IMR-90 (cell line): ENCODE data around the gene SLC22A14. TPM values are rescaled to one million over a fixed set of nuclear protein-coding genes. Genes with fewer than 3 reads are reported as not detected.
A peak's percentile ranks its signal among the peaks of the same experiment; 100 is the strongest.

ENCODE experiments used
- ATAC-seq: fragments of 200-7000 bp; cut with Tn5 transposase; 2 replicates; pipeline ENCODE4 v1.9.1; 2020; ENCODE audit warnings: low read depth, mild to moderate bottlenecking, moderate library complexity
- BruUV-seq: library from RNA; stranded (reverse); fragments of 400-500 nt; replicated peaks from 2 replicates; lab custom pipeline; 2021; lab: Mats Ljungman, UMichigan
- CTCF ChIA-PET: fragments of 300-600 bp; formaldehyde crosslinking; extraction: SDS; loops from one replicate; lab custom pipeline; 2021; ENCODE audit warnings: antibody characterized with exemption; lab: Yijun Ruan, JAX
- POLR2A ChIA-PET: fragments of 300-600 bp; sonication (Branson Sonifier 250); formaldehyde crosslinking; loops from one replicate; lab custom pipeline; 2022; ENCODE audit warnings: antibody characterized with exemption; ENCODE audit not compliant: unreplicated experiment; lab: Charles Lee
- DNase-seq: peaks from one replicate; pipeline ENCODE4 v3.0.0; 2013
- H2AFZ ChIP-seq: replicated peaks from 2 replicates; pipeline ENCODE3; 2013; ENCODE audit warnings: low read length, mild to moderate bottlenecking; ENCODE audit not compliant: poor library complexity
- H2AK5ac ChIP-seq: 2 replicates; pipeline ENCODE4 v1.6.1; 2013; ENCODE audit warnings: low read depth, low read length, inconsistent platforms
- H2AK9ac ChIP-seq: replicated peaks from 2 replicates; pipeline ENCODE3; 2013; ENCODE audit warnings: mild to moderate bottlenecking, low read depth, low read length, moderate library complexity; ENCODE audit not compliant: poor library complexity
- H2BK120ac ChIP-seq: 2 replicates; pipeline ENCODE4 v1.6.1; 2013; ENCODE audit warnings: low read depth, low read length, inconsistent platforms
- H2BK15ac ChIP-seq: 3 replicates; pipeline ENCODE4 v1.6.1; 2013; ENCODE audit warnings: low read depth, low read length, inconsistent platforms
- H2BK20ac ChIP-seq: 2 replicates; pipeline ENCODE4 v1.6.1; 2013; ENCODE audit warnings: low read depth, mild to moderate bottlenecking, inconsistent platforms, low read length, moderate library complexity
- H2BK5ac ChIP-seq: 2 replicates; pipeline ENCODE4 v1.6.1; 2013; ENCODE audit warnings: mild to moderate bottlenecking, low read depth, low read length, inconsistent platforms; ENCODE audit not compliant: poor library complexity, severe bottlenecking
- H3K14ac ChIP-seq: replicated peaks from 2 replicates; pipeline ENCODE4 v1.6.1; 2013; ENCODE audit warnings: low read depth, low read length, inconsistent platforms
- H3K18ac ChIP-seq: 2 replicates; pipeline ENCODE4 v1.6.1; 2013; ENCODE audit warnings: low read depth, low read length, control low read depth
- H3K23ac ChIP-seq: 2 replicates; pipeline ENCODE4 v1.6.1; 2013; ENCODE audit warnings: low read depth, low read length, inconsistent platforms
- H3K27ac ChIP-seq: 2 replicates; pipeline ENCODE4 v1.5.1; 2013; ENCODE audit warnings: mild to moderate bottlenecking, control low read depth, low read length; ENCODE audit not compliant: insufficient read depth
- H3K27me3 ChIP-seq: 2 replicates; pipeline ENCODE4 v1.6.1; 2013; ENCODE audit warnings: low read length; ENCODE audit not compliant: control insufficient read depth, insufficient read depth
- H3K36me3 ChIP-seq: 2 replicates; pipeline ENCODE4 v1.6.1; 2013; ENCODE audit warnings: low read length, mixed read lengths; ENCODE audit not compliant: control insufficient read depth, insufficient read depth
- H3K4ac ChIP-seq: 2 replicates; pipeline ENCODE4 v1.6.1; 2013; ENCODE audit warnings: low read depth, low read length, inconsistent platforms
- H3K4me1 ChIP-seq: 2 replicates; pipeline ENCODE4 v1.6.1; 2013; ENCODE audit warnings: low read length, mixed read lengths; ENCODE audit not compliant: control insufficient read depth, insufficient read depth
- H3K4me2 ChIP-seq: 2 replicates; pipeline ENCODE4 v1.6.1; 2013; ENCODE audit warnings: low read depth, mild to moderate bottlenecking, control low read depth, low read length, moderate library complexity
- H3K4me3 ChIP-seq: 2 replicates; pipeline ENCODE4 v1.5.1; 2013; ENCODE audit warnings: low read depth, mild to moderate bottlenecking, control low read depth, low read length, moderate library complexity; ENCODE audit not compliant: insufficient read depth
- H3K56ac ChIP-seq: 2 replicates; pipeline ENCODE4 v1.6.1; 2013; ENCODE audit warnings: low read length, inconsistent platforms; ENCODE audit not compliant: insufficient read depth; ENCODE audit errors: extremely low read depth
- H3K79me1 ChIP-seq, 2 experiments: 2 replicates each; pipeline ENCODE4 v1.6.1; 2013; ENCODE audit warnings: low read length in 2 of 2, inconsistent platforms in 1 of 2, low read depth in 1 of 2
- H3K9ac ChIP-seq: 2 replicates; pipeline ENCODE4 v1.6.1; 2013; ENCODE audit warnings: low read depth, low read length, control low read depth
- H3K9me1 ChIP-seq: 2 replicates; pipeline ENCODE4 v1.6.1; 2013; ENCODE audit warnings: low read length, inconsistent platforms; ENCODE audit not compliant: insufficient read depth
- H3K9me3 ChIP-seq: 2 replicates; pipeline ENCODE4 v1.6.1; 2013; ENCODE audit warnings: low read length; ENCODE audit not compliant: control insufficient read depth, insufficient read depth
- H4K20me1 ChIP-seq: 2 replicates; pipeline ENCODE4 v1.6.1; 2013; ENCODE audit warnings: low read length, inconsistent platforms; ENCODE audit not compliant: insufficient read depth
- H4K5ac ChIP-seq: 2 replicates; pipeline ENCODE4 v1.6.1; 2013; ENCODE audit warnings: mild to moderate bottlenecking, low read depth, low read length, control low read depth
- H4K8ac ChIP-seq, 2 experiments: 2 replicates each; pipeline ENCODE4 v1.6.1; 2013; ENCODE audit warnings: low read depth in 2 of 2, low read length in 2 of 2, control low read depth in 1 of 2, inconsistent platforms in 1 of 2
- H4K91ac ChIP-seq: 2 replicates; pipeline ENCODE4 v1.6.1; 2013; ENCODE audit warnings: low read depth, low read length, inconsistent platforms; ENCODE audit not compliant: insufficient read depth
- MAFK ChIP-seq: IDR thresholded peaks from 2 replicates; pipeline ENCODE4 v1.6.1; 2012; ENCODE audit warnings: low read depth, low read length, improper control_type of control experiment
- MXI1 ChIP-seq: IDR thresholded peaks from 2 replicates; pipeline ENCODE4 v1.6.1; 2012; ENCODE audit warnings: low read depth, mild to moderate bottlenecking, low read length, moderate library complexity, borderline replicate concordance
- WGBS, 2 experiments: methylation state at CpG; one replicate each; pipeline versions ENCODE4 v1.1.5 to v1.1.7; 2013; ENCODE audit warnings: missing lambda C conversion rate in 2 of 2; ENCODE audit not compliant: insufficient read length in 1 of 2; ENCODE audit errors: extremely low coverage in 2 of 2; 5-methylcytosine and 5-hydroxymethylcytosine counted together
- dilution Hi-C: fragments of 300-500 bp; cut with HindIII; formaldehyde crosslinking; loops from one replicate; pipeline ENCODE4 v1.14.3; 2018; ENCODE audit warnings: low sequenced_read_pairs; ENCODE audit not compliant: unreplicated experiment
- in situ Hi-C: fragments of 300-500 bp; cut with MboI; formaldehyde crosslinking; loops from 3 replicates; pipeline ENCODE4 v1.14.3; 2019; ENCODE audit warnings: low sequenced_read_pairs, inconsistent platforms, mixed read lengths
- intact Hi-C: fragments of 100-400 bp; cut with micrococcal nuclease; formaldehyde crosslinking; loops from 2 replicates; pipeline ENCODE4 v1.10.0; 2022
- polyA plus RNA-seq, 3 experiments: library from polyadenylated mRNA; depleted of rRNA; stranded (reverse); fragments of >200 nt; gene quantifications; 2 replicates each; pipeline ENCODE4 v1.2.3, GENCODE V29; 2012; ENCODE audit warnings: low replicate concordance in 1 of 3
- total RNA-seq: library from RNA; depleted of rRNA; stranded (reverse); fragments of >200 nt; gene quantifications from 2 replicates; pipeline ENCODE4 v1.2.3, GENCODE V29; 2012

SLC22A14 gene
- total and polyA plus RNA-seq, 2 of the 4 experiments (the other 2 are of a cell fraction), result under 0.01 to 0.07 TPM

- Histone ChIP-seq H3K4ac (no peak overlapping the region), H3K56ac (no peak overlapping the region), H2AK9ac (no peak overlapping the region), H4K91ac (no peak overlapping the region), H2AFZ (no peak overlapping the region), H3K27me3 (no peaks in the 10 kb centered on the region), H3K79me1 (no peaks in the 10 kb centered on the region), H3K4me2 (no peak overlapping the region), H2BK20ac (no peak overlapping the region), H2BK15ac (no peak overlapping the region), H2AK5ac (no peak overlapping the region), H3K4me1 (no peaks in the 10 kb centered on the region; the same call in 1 of the 2 replicates), H3K36me3 (peaks cover 2% of the 10 kb centered on the region; the same call in 1 of the 2 replicates), H3K9ac (no peak overlapping the region), H2BK5ac (no peak overlapping the region), H3K14ac (no peak overlapping the region), H3K18ac (no peak overlapping the region), H3K4me3 (no peak overlapping the region), H2BK120ac (no peak overlapping the region), H4K8ac (no peak overlapping the region), H3K23ac (no peak overlapping the region), H3K27ac (no peak overlapping the region), H3K9me1 (peaks cover 6% of the 10 kb centered on the region; the same call in 1 of the 2 replicates), H3K9me3 (no peaks in the 10 kb centered on the region), H4K5ac (no peak overlapping the region), H4K20me1 (no peaks in the 10 kb centered on the region)
- in situ Hi-C loops, result no loop called here
- DNase-seq (no peak), ATAC-seq (no peak)
- TF ChIP-seq MXI1 (no peak), MAFK (peak; percentile 95)
- ChIA-PET POLR2A (no interaction called here), CTCF (interaction anchor here (0.6 kb wide), 1 partner anchor 108 kb away, joined by 3 read pairs; no protein-coding TSS in a partner anchor)
- dilution Hi-C loops, result no loop called here
- 100% methylated on average over 1 of the region's 5 CpGs; no CpG with 5 or more reads in 1 of the 2 experiments for WGBS, 2 experiments
- intact Hi-C loops, result no loop called here
- no TSS peak for BruUV-seq
Observed at GRCh38 chr3:38271553-38271952, 10.5 kb upstream of the SLC22A14 start.
